Muscle layer of colon (tissue), 2 donors: Measurements from ENCODE around the gene ALDH1A1.
A peak's percentile ranks its signal among the peaks of the same experiment; 100 is the strongest.
"Not testable (repeated sequence)": the region's sequence is repeated elsewhere in the genome, so short reads cannot be mapped to it uniquely, and the experiment has no call there.

ENCODE experiments used
- H3K27ac ChIP-seq: one replicate; pipeline ENCODE4 v1.7.0; 2013; ENCODE audit warnings: low read depth, mild to moderate bottlenecking, low read length, moderate library complexity
- H3K27me3 ChIP-seq, 2 donors: one replicate each; pipeline ENCODE4 v1.7.0; 2013; ENCODE audit warnings: low read length in 2 of 2, mild to moderate bottlenecking in 2 of 2; ENCODE audit not compliant: insufficient read depth in 2 of 2, control insufficient read depth in 1 of 2
- H3K36me3 ChIP-seq: one replicate; pipeline ENCODE4 v1.7.0; 2013; ENCODE audit warnings: mild to moderate bottlenecking, low read length; ENCODE audit not compliant: insufficient read depth
- H3K4me1 ChIP-seq: one replicate; pipeline ENCODE4 v1.7.0; 2013; ENCODE audit warnings: mild to moderate bottlenecking, low read length; ENCODE audit not compliant: insufficient read depth
- H3K4me3 ChIP-seq, 2 donors: one replicate each; pipeline ENCODE4 v1.7.0; 2013; ENCODE audit warnings: low read length in 2 of 2, low read depth in 1 of 2, mild to moderate bottlenecking in 1 of 2, moderate library complexity in 1 of 2
- H3K9ac ChIP-seq: one replicate; pipeline ENCODE4 v1.7.0; 2013; ENCODE audit warnings: low read length
- H3K9me3 ChIP-seq: one replicate; pipeline ENCODE4 v1.7.0; 2013; ENCODE audit warnings: mild to moderate bottlenecking, low read length
- donor health status: abdominal sarcoma.
- donor health status: Adenocarcinoma of cecum.

The ALDH1A1 gene

GRCh38 chr9:72949918-72950325 is 2.9 kb downstream of the ALDH1A1 start:
- Histone ChIP-seq H3K27ac (peak overlapping the region; percentile 86), H3K36me3 (no peaks in the 10 kb centered on the region), H3K9me3 (no peaks in the 10 kb centered on the region), H3K27me3 (no peaks in the 10 kb centered on the region), H3K4me1 (peaks cover 47% of the 10 kb centered on the region), H3K4me3 (peak overlapping the region; percentile 12 to 70), H3K9ac (peak overlapping the region; percentile 69)

DNA sequence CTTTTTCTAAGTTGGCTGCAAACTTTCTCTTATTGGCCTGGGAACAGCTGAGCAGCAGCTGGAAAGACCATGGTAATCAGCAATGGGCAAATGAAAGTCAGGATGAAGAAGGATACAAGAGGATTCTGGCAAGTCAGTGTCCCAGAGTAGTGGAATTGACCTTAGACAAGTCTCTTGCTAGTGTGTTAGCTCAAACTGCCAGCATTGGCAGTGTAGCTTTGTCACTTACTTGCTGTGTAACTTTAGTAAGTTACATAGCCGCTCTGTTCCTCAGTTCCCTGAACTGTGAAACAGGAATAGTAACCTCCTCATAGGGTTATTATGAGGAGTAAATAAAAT is 3.6 kb downstream of the ALDH1A1 start:
- Histone ChIP-seq H3K4me1 (peaks cover 50% of the 10 kb centered on the region), H3K27me3 (no peaks in the 10 kb centered on the region), H3K27ac (peak overlapping the region; percentile 84), H3K4me3 (peak overlapping the region; percentile 17 to 70), H3K36me3 (no peaks in the 10 kb centered on the region), H3K9me3 (no peaks in the 10 kb centered on the region), H3K9ac (peak overlapping the region; percentile 74)

DNA sequence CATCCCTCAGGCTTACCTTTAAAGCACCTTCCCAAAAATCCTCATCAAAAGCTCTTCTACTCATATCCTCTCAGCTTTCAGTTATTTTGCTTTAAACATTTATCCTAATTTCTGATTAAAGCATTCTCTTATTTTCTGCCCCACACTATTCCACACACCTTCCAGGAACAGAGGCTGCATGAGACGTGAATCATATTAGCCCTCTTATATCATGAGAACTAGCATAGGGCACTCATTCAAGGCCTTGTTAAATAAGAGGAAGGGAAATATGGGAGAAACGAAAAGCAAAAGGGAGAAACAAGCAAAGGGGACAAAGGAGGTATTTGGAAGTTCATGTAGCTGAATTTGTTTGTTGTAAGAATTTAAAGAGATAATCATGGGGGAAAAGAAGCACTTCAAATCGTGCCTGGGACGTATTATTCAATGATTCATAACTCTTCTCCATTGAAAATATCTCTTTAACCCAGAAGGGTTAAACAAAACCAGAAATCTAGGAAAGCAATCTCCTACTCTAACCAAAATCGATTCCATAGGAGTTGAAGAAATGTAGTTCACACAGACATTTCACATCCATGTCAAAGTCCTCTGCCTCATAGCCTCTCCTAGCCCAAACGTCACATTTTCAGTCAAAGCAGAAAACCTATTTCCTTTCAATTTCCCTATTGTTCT is 4.1 kb downstream of the ALDH1A1 start:
- H3K27ac ChIP-seq: peak overlapping the region; percentile 84
- peaks cover 52% of the 10 kb centered on the region for H3K4me1 ChIP-seq
- no peaks in the 10 kb centered on the region for H3K36me3 ChIP-seq
- H3K27me3 ChIP-seq: no peaks in the 10 kb centered on the region
- peak overlapping the region; percentile 74 for H3K9ac ChIP-seq
- H3K9me3 ChIP-seq: no peaks in the 10 kb centered on the region
- peak overlapping the region; percentile 17 to 70 for H3K4me3 ChIP-seq

GRCh38 chr9:72947984-72948465 is 4.8 kb downstream of the ALDH1A1 start:
- H3K4me3 ChIP-seq: peak overlapping the region in 1 of 2 donors; percentile 70
- peak overlapping the region; percentile 74 for H3K9ac ChIP-seq
- no peaks in the 10 kb centered on the region for H3K27me3 ChIP-seq
- no peaks in the 10 kb centered on the region for H3K36me3 ChIP-seq
- peaks cover 55% of the 10 kb centered on the region for H3K4me1 ChIP-seq
- H3K27ac ChIP-seq: peak overlapping the region; percentile 84
- no peaks in the 10 kb centered on the region for H3K9me3 ChIP-seq

- H3K36me3 ChIP-seq: no peaks in the 10 kb centered on the region
- H3K9ac ChIP-seq: no peak overlapping the region
- H3K9me3 ChIP-seq: no peaks in the 10 kb centered on the region
- H3K4me3 ChIP-seq: no peak overlapping the region
- no peaks in the 10 kb centered on the region for H3K27me3 ChIP-seq
- peaks cover 64% of the 10 kb centered on the region for H3K4me1 ChIP-seq
- peak overlapping the region; percentile 44 for H3K27ac ChIP-seq
Observed at GRCh38 chr9:72946821-72947220, 6.0 kb downstream of the ALDH1A1 start.

DNA sequence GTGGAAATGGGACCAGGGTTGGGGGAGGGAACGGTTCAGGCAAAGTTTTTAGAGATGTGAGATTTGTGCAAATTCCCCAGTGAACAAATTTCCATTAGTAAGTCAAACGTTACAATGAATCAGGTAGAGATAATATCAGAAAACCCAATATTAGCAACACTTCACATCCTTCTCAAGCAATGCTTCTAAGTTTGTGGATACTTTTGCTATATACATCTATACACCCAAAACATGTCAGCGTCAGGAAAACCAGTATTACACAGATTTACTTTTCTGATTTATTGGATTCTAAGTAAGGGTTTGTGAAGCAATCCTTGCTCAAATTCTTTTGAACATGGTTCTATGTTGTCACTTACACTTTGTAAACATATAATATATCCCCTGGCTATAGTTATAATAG is 6.5 kb downstream of the ALDH1A1 start:
- H3K4me3 ChIP-seq: peak overlapping the region in 1 of 2 donors; percentile 6
- H3K36me3 ChIP-seq: no peaks in the 10 kb centered on the region
- H3K9ac ChIP-seq: no peak overlapping the region
- peak overlapping the region; percentile 44 for H3K27ac ChIP-seq
- H3K27me3 ChIP-seq: no peaks in the 10 kb centered on the region
- H3K9me3 ChIP-seq: no peaks in the 10 kb centered on the region
- peaks cover 67% of the 10 kb centered on the region for H3K4me1 ChIP-seq

GRCh38 chr9:72945391-72945790 is 7.5 kb downstream of the ALDH1A1 start:
- peaks cover 67% of the 10 kb centered on the region for H3K4me1 ChIP-seq
- no peaks in the 10 kb centered on the region for H3K27me3 ChIP-seq
- no peaks in the 10 kb centered on the region for H3K36me3 ChIP-seq
- peak overlapping the region in 1 of 2 donors; percentile 6 for H3K4me3 ChIP-seq
- H3K9ac ChIP-seq: peak overlapping the region; percentile 25
- peak overlapping the region; percentile 54 for H3K27ac ChIP-seq
- H3K9me3 ChIP-seq: no peaks in the 10 kb centered on the region

DNA sequence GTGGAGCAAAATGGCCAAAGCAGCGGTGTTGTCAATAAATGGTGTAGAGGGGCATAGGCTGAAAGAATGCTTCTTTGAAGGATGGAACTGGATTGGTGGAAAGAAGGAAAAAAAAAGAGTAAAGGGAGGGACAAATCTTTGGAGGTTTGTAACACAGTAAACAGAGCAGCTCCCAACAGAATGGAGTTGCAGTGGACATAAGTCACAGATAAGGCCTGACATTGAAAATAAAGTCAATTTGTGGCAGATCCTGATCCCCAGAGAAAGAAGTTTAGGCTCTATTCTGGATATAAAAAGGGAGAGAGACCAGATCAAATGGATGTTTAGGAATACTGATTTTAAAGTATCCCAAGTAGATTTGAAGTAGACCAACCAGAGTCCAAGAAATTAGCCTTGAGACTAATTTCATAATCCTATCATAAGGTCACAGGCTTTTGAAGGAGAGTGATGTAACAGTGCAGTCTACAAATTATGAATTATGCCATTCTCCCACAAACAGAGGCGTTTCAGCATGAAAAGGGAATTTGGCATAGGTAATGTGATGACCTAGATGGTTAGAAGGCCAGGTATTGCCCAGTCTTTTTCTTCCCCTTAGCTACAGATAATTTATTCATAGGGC is 8.9 kb downstream of the ALDH1A1 start:
- Histone ChIP-seq H3K9me3 (no peaks in the 10 kb centered on the region), H3K36me3 (peaks cover 4% of the 10 kb centered on the region), H3K27ac (no peak overlapping the region), H3K9ac (no peak overlapping the region), H3K4me3 (no peak overlapping the region), H3K4me1 (peaks cover 61% of the 10 kb centered on the region), H3K27me3 (no peaks in the 10 kb centered on the region)

- H3K36me3 ChIP-seq: peaks cover 8% of the 10 kb centered on the region
Observed at GRCh38 chr9:72942451-72942850, 10.4 kb downstream of the ALDH1A1 start.

GRCh38 chr9:72939581-72939980 is 13.3 kb downstream of the ALDH1A1 start:
- H3K27ac ChIP-seq, H3K36me3 ChIP-seq, H3K27me3 ChIP-seq, H3K9ac ChIP-seq, H3K9me3 ChIP-seq, H3K4me3 ChIP-seq: not testable (repeated sequence)
- peaks cover 37% of the 10 kb centered on the region for H3K4me1 ChIP-seq

More at GRCh38 chr9:72942451-72942850, 10.4 kb downstream of the ALDH1A1 start:
- H3K9ac ChIP-seq: no peak overlapping the region
- no peak overlapping the region for H3K27ac ChIP-seq
- H3K4me3 ChIP-seq: no peak overlapping the region
- peaks cover 56% of the 10 kb centered on the region for H3K4me1 ChIP-seq
- H3K27me3 ChIP-seq: no peaks in the 10 kb centered on the region
- H3K9me3 ChIP-seq: no peaks in the 10 kb centered on the region

GRCh38 chr9:72937545-72937944 is 15.3 kb downstream of the ALDH1A1 start:
- Histone ChIP-seq H3K27me3 (no peaks in the 10 kb centered on the region), H3K9me3 (no peaks in the 10 kb centered on the region), H3K36me3 (peaks cover 8% of the 10 kb centered on the region), H3K27ac (no peak overlapping the region), H3K4me1 (peaks cover 28% of the 10 kb centered on the region), H3K9ac (no peak overlapping the region), H3K4me3 (no peak overlapping the region)

GRCh38 chr9:72936679-72937078 is 16.2 kb downstream of the ALDH1A1 start:
- Histone ChIP-seq H3K4me3 (no peak overlapping the region), H3K9me3 (no peaks in the 10 kb centered on the region), H3K36me3 (peaks cover 8% of the 10 kb centered on the region), H3K4me1 (peaks cover 32% of the 10 kb centered on the region), H3K27ac (no peak overlapping the region), H3K9ac (no peak overlapping the region), H3K27me3 (no peaks in the 10 kb centered on the region)
